ENCODE results near the gene PHF24. TPM values are rescaled to one million over a fixed set of nuclear protein-coding genes. Genes with fewer than 3 reads are reported as not detected.

The PHF24 gene
- 0.03 TPM for polyA plus RNA-seq (2013, experiment 1 of 2)
- 0.01 TPM for polyA plus RNA-seq (2013, experiment 2 of 2)

DNA sequence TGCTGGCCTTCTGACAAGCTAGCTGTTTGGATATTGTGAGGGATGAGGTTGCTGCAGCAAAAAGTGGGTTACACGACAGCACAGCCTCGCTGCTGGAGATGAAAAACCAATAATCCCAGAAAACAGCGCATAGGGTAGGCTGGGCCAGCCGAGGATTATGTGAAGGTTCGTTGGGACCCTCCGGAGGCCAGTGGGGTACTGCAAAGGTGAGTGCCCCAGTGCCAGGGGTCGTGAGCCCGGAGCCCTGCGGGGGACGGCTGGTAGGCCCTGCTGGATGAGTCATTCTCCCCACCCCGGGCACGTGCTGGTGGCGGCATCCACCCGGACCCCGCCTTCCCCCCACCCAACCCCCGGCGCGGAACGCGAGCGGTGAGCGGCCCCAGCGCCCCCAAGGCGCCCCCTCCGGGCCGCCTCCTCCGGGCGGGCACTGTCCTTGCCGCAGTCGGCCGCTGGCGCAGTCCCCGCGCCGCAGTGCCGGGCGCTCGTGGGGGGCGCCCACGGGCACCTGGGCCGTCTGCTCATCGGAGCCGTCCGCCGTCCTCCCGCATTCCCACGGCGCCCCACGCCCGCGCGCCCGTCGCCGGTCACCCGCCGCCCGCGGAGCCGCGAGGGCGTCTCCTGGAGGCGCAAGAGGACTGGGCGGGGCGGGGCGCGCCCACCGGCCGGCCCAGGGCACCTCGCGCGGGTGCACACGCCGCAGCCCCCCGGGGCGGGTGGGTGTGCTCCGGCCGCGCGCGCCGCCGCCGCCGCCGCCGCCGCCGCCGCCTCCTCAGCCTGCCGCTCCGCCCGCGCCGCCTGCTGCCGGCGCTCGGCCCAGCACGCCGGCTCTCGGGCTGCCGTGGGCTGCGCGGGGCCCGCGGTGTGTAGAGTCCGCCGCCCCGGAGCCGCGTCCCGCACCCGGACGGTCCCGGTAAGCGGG lies at the start of gene PHF24:
TSS of gene PHF24 (plus strand) at position 794 of the 919 bp plus-strand sequence. CDS start 13,014 bp downstream, outside the sequence.
- peak within 1 kb of the TSS in 1 of 2 experiments; percentile 83 for H3K23ac ChIP-seq (ENCODE audit: low read length in 2 of 2)
- H3K4ac ChIP-seq (ENCODE audit: low read depth in 1 of 2, low read length in 2 of 2), result no peak within 1 kb of the TSS
- no peak within 1 kb of the TSS for H2BK15ac ChIP-seq (ENCODE audit: low read depth, poor library complexity, severe bottlenecking)
- 3% methylated on average over 37 of the region's 116 CpGs for WGBS
- H4K8ac ChIP-seq (ENCODE audit: low read length), result no peak within 1 kb of the TSS
- H3K79me1 ChIP-seq (replicated peaks; ENCODE audit: low read length, poor library complexity, severe bottlenecking), result no peaks in the 10 kb centered on the region
- no peak within 1 kb of the TSS for H2AFZ ChIP-seq (ENCODE audit: low read depth, low read length)
- H4K91ac ChIP-seq (ENCODE audit: low read length), result no peak within 1 kb of the TSS
- H3K18ac ChIP-seq (ENCODE audit: low read depth in 1 of 2, low read length in 2 of 2), result peak within 1 kb of the TSS in 1 of 2 experiments; percentile 34
- H2BK120ac ChIP-seq (ENCODE audit: low read depth, low read length), result no peak within 1 kb of the TSS
- no peak within 1 kb of the TSS for H3K9ac ChIP-seq (ENCODE audit: low read length)
- DNase-seq, result peak; percentile 5
- peak within 1 kb of the TSS; percentile 90 for H3K4me2 ChIP-seq (ENCODE audit: low read length, poor library complexity, severe bottlenecking)
- no peaks in the 10 kb centered on the region for H3K9me3 ChIP-seq (ENCODE audit: control insufficient read depth, low read length)
- no peak within 1 kb of the TSS for H2AK5ac ChIP-seq (ENCODE audit: low read length, severe bottlenecking)
- H3K4me3 ChIP-seq (ENCODE audit: insufficient read depth in 1 of 2, low read depth in 1 of 2, low read length in 2 of 2), result peak within 1 kb of the TSS; percentile 56 to 58
- H3K4me1 ChIP-seq (ENCODE audit: control insufficient read depth, insufficient read depth, low read depth, low read length), result peaks cover 9% of the 10 kb centered on the region
- H2BK5ac ChIP-seq (ENCODE audit: low read depth, low read length, poor library complexity, severe bottlenecking), result no peak within 1 kb of the TSS
- no peak within 1 kb of the TSS for H2BK12ac ChIP-seq (ENCODE audit: low read length in 2 of 2)
- H3K27ac ChIP-seq (ENCODE audit: low read length, poor library complexity, severe bottlenecking), result no peak within 1 kb of the TSS
- H3K14ac ChIP-seq (ENCODE audit: low read length in 2 of 2), result no peak within 1 kb of the TSS
- H3K36me3 ChIP-seq (ENCODE audit: control insufficient read depth in 1 of 2, insufficient read depth in 2 of 2, low read depth in 1 of 2, low read length in 2 of 2), result no peaks in the 10 kb centered on the region
- H3K27me3 ChIP-seq (ENCODE audit: control insufficient read depth in 1 of 2, insufficient read depth in 1 of 2, low read length in 2 of 2), result peaks cover 62 to 80% of the 10 kb centered on the region in 2 experiments

DNA sequence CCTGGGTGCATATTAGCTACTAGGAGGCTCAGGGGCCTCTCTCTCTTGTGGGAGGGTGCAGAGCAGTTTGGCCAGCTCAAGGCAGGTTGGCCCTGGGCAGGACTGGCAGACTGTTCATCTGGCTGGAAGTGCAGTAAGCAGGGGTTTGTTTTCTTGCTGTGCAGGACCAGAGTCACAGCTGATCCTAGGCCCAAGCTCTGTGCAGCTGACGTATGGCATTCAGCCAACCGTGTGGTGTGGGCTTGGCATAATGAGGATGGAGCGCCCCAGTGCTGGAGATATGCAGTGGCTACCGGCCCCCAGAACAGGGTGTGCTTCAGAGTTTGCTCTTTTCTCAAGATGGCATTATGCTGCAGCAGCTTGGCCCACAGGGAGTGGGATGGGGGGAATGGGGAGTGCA lies 31.0 kb upstream of the PHF24 start:
- Histone ChIP-seq H4K8ac (ENCODE audit: low read length) (no peak overlapping the region), H3K4ac (ENCODE audit: low read depth in 1 of 2, low read length in 2 of 2) (no peak overlapping the region), H3K9me3 (ENCODE audit: control insufficient read depth, low read length) (peaks cover 17% of the 10 kb centered on the region), H3K23ac (ENCODE audit: low read length in 2 of 2) (no peak overlapping the region), H2BK5ac (ENCODE audit: low read depth, low read length, poor library complexity, severe bottlenecking) (no peak overlapping the region), H2BK12ac (ENCODE audit: low read length in 2 of 2) (no peak overlapping the region), H3K9ac (ENCODE audit: low read length) (no peak overlapping the region), H2AFZ (ENCODE audit: low read depth, low read length) (no peak overlapping the region), H4K91ac (ENCODE audit: low read length) (no peak overlapping the region), H3K4me2 (ENCODE audit: low read length, poor library complexity, severe bottlenecking) (no peak overlapping the region), H3K18ac (ENCODE audit: low read depth in 1 of 2, low read length in 2 of 2) (no peak overlapping the region), H2BK120ac (ENCODE audit: low read depth, low read length) (no peak overlapping the region), H2BK15ac (ENCODE audit: low read depth, poor library complexity, severe bottlenecking) (no peak overlapping the region), H2AK5ac (ENCODE audit: low read length, severe bottlenecking) (no peak overlapping the region), H3K79me1 (replicated peaks; ENCODE audit: low read length, poor library complexity, severe bottlenecking) (no peaks in the 10 kb centered on the region), H3K14ac (ENCODE audit: low read length in 2 of 2) (no peak overlapping the region), H3K36me3 (ENCODE audit: control insufficient read depth in 1 of 2, insufficient read depth in 2 of 2, low read depth in 1 of 2, low read length in 2 of 2) (no peaks in the 10 kb centered on the region), H3K27ac (ENCODE audit: low read length, poor library complexity, severe bottlenecking) (no peak overlapping the region), H3K4me1 (ENCODE audit: control insufficient read depth, insufficient read depth, low read depth, low read length) (no peaks in the 10 kb centered on the region), H3K4me3 (ENCODE audit: insufficient read depth in 1 of 2, low read depth in 1 of 2, low read length in 2 of 2) (no peak overlapping the region), H3K27me3 (ENCODE audit: control insufficient read depth in 1 of 2, insufficient read depth in 1 of 2, low read length in 2 of 2) (peaks cover 16 to 43% of the 10 kb centered on the region in 2 experiments)
- no peak for DNase-seq
- WGBS, result 88% methylated on average over 4 of the region's 4 CpGs

DNA sequence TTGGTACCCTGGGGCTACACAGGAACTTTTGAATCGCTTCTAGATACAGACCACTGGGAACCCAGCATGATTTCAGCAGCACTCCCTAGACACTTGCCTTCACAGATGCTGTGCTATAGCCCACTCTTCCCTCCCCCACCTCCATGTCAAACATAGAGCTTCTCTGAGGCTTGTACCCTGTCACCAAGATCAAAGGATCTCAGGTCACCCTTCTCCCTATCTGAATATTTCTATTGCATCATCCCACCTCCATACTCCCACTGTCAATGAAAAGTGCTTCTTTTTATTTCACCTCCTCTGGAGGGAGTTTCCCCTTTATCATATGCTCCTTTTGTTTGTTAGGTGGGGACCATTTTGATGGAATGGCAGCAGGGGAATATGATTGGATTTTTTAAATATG lies 29.2 kb upstream of the PHF24 start:
- no peak for DNase-seq
- H3K4me3 ChIP-seq (ENCODE audit: insufficient read depth in 1 of 2, low read depth in 1 of 2, low read length in 2 of 2), result no peak overlapping the region
- H4K8ac ChIP-seq (ENCODE audit: low read length), result no peak overlapping the region
- H3K14ac ChIP-seq (ENCODE audit: low read length in 2 of 2), result no peak overlapping the region
- H3K9ac ChIP-seq (ENCODE audit: low read length), result no peak overlapping the region
- H2BK15ac ChIP-seq (ENCODE audit: low read depth, poor library complexity, severe bottlenecking), result no peak overlapping the region
- H2AK5ac ChIP-seq (ENCODE audit: low read length, severe bottlenecking), result no peak overlapping the region
- no peak overlapping the region for H2BK12ac ChIP-seq (ENCODE audit: low read length in 2 of 2)
- peaks cover 17% of the 10 kb centered on the region for H3K9me3 ChIP-seq (ENCODE audit: control insufficient read depth, low read length)
- H3K4me1 ChIP-seq (ENCODE audit: control insufficient read depth, insufficient read depth, low read depth, low read length), result no peaks in the 10 kb centered on the region
- H2AFZ ChIP-seq (ENCODE audit: low read depth, low read length), result no peak overlapping the region
- H2BK5ac ChIP-seq (ENCODE audit: low read depth, low read length, poor library complexity, severe bottlenecking), result no peak overlapping the region
- H3K27me3 ChIP-seq (ENCODE audit: control insufficient read depth in 1 of 2, insufficient read depth in 1 of 2, low read length in 2 of 2), result peaks cover 14 to 43% of the 10 kb centered on the region in 2 experiments
- H3K23ac ChIP-seq (ENCODE audit: low read length in 2 of 2), result no peak overlapping the region
- no peaks in the 10 kb centered on the region for H3K79me1 ChIP-seq (replicated peaks; ENCODE audit: low read length, poor library complexity, severe bottlenecking)
- no peak overlapping the region for H3K4me2 ChIP-seq (ENCODE audit: low read length, poor library complexity, severe bottlenecking)
- 85% methylated on average over 1 of the region's 1 CpG for WGBS
- no peak overlapping the region for H3K27ac ChIP-seq (ENCODE audit: low read length, poor library complexity, severe bottlenecking)
- H3K18ac ChIP-seq (ENCODE audit: low read depth in 1 of 2, low read length in 2 of 2), result no peak overlapping the region
- H3K36me3 ChIP-seq (ENCODE audit: control insufficient read depth in 1 of 2, insufficient read depth in 2 of 2, low read depth in 1 of 2, low read length in 2 of 2), result no peaks in the 10 kb centered on the region
- no peak overlapping the region for H4K91ac ChIP-seq (ENCODE audit: low read length)
- no peak overlapping the region for H2BK120ac ChIP-seq (ENCODE audit: low read depth, low read length)
- H3K4ac ChIP-seq (ENCODE audit: low read depth in 1 of 2, low read length in 2 of 2), result no peak overlapping the region

DNA sequence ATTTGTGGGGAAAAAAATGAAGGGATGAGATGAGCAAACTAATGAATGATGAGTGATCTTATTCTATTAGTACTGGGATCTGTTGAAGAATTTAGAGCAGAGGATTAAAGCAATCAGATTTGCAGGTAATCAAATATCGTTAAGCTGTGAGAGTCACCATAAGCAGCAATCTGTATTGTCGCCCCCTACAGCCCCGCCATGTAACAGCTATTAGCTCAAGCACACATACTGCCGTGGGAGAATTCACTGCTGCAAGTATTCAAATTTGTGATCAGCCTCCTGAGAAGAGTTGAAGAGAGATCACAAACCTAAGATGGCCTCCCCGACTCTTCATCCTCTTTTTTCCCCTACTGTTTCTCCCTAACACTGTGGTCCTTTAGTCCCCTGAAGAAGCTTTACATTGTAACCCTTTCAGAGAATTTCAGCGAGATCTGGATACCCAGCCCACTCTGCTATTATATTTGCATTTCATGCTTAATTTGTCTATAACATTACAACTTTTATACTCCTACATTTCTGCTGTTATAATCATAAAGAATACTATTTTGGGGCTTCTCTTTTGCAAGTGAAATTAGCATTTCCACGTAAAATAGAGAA lies 28.5 kb upstream of the PHF24 start:
- Histone ChIP-seq H4K8ac (ENCODE audit: low read length) (no peak overlapping the region), H2AK5ac (ENCODE audit: low read length, severe bottlenecking) (no peak overlapping the region), H3K4me3 (ENCODE audit: insufficient read depth in 1 of 2, low read depth in 1 of 2, low read length in 2 of 2) (no peak overlapping the region), H2AFZ (ENCODE audit: low read depth, low read length) (no peak overlapping the region), H3K14ac (ENCODE audit: low read length in 2 of 2) (no peak overlapping the region), H2BK12ac (ENCODE audit: low read length in 2 of 2) (no peak overlapping the region), H3K36me3 (ENCODE audit: control insufficient read depth in 1 of 2, insufficient read depth in 2 of 2, low read depth in 1 of 2, low read length in 2 of 2) (no peaks in the 10 kb centered on the region), H2BK15ac (ENCODE audit: low read depth, poor library complexity, severe bottlenecking) (no peak overlapping the region), H3K9ac (ENCODE audit: low read length) (no peak overlapping the region), H3K9me3 (ENCODE audit: control insufficient read depth, low read length) (peaks cover 11% of the 10 kb centered on the region), H3K79me1 (replicated peaks; ENCODE audit: low read length, poor library complexity, severe bottlenecking) (no peaks in the 10 kb centered on the region), H3K23ac (ENCODE audit: low read length in 2 of 2) (no peak overlapping the region), H3K18ac (ENCODE audit: low read depth in 1 of 2, low read length in 2 of 2) (no peak overlapping the region), H3K27me3 (ENCODE audit: control insufficient read depth in 1 of 2, insufficient read depth in 1 of 2, low read length in 2 of 2) (peaks cover 14 to 47% of the 10 kb centered on the region in 2 experiments), H3K4ac (ENCODE audit: low read depth in 1 of 2, low read length in 2 of 2) (no peak overlapping the region), H2BK5ac (ENCODE audit: low read depth, low read length, poor library complexity, severe bottlenecking) (no peak overlapping the region), H3K4me2 (ENCODE audit: low read length, poor library complexity, severe bottlenecking) (no peak overlapping the region), H4K91ac (ENCODE audit: low read length) (no peak overlapping the region), H3K27ac (ENCODE audit: low read length, poor library complexity, severe bottlenecking) (no peak overlapping the region), H2BK120ac (ENCODE audit: low read depth, low read length) (no peak overlapping the region), H3K4me1 (ENCODE audit: control insufficient read depth, insufficient read depth, low read depth, low read length) (no peaks in the 10 kb centered on the region)
- peak; percentile 8 for DNase-seq
- WGBS, result 29% methylated on average over 7 of the region's 7 CpGs

Measured in mesenchymal stem cell (in vitro differentiated cells and primary cell).